ENCODE measurements around the gene TMA7. TPM values are rescaled to one million over a fixed set of nuclear protein-coding genes. Genes with fewer than 3 reads are reported as not detected.

TMA7 gene
- total and polyA plus RNA-seq, 11 donors = 177 to 733 (median 205) TPM

- TF ChIP-seq POLR2A (IDR thresholded peaks at IDR 0.05) (no peak), CTCF (IDR thresholded peaks at IDR 0.05) (no peak)
- peaks cover 0 to 14% (median 10%) of the 10 kb centered on the region in 9 donors for H3K36me3 ChIP-seq
- intact Hi-C loops (cut with DNase I) = no loop called here
- no peaks in the 10 kb centered on the region for H3K27me3 ChIP-seq
- H3K9me3 ChIP-seq = no peaks in the 10 kb centered on the region
- peak overlapping the region in 11 of 12 donors; percentile 62 to 87 (median 79) for H3K4me3 ChIP-seq
- ATAC-seq (no peak), DNase-seq (no peak)
- H3K27ac ChIP-seq = peak overlapping the region; percentile 77 to 94 (median 89)
- H3K4me1 ChIP-seq = peaks cover 4 to 69% (median 41%) of the 10 kb centered on the region in 12 donors
- 49 to 68% (median 61%) methylated on average over 7 of the region's 7 CpGs for WGBS, 4 donors
These were observed 11.9 kb upstream of the TMA7 start for GRCh38 chr3:48428088-48428571.

GRCh38 chr3:48428572-48429316 is 11.3 kb upstream of the TMA7 start:
- H3K27ac ChIP-seq = peak overlapping the region; percentile 51 to 94 (median 89)
- intact Hi-C loops (cut with DNase I) = no loop called here

GRCh38 chr3:48429317-48429959 is 10.6 kb upstream of the TMA7 start:
- Histone ChIP-seq H3K36me3 (peaks cover 0 to 25% (median 16%) of the 10 kb centered on the region in 9 donors), H3K9me3 (no peaks in the 10 kb centered on the region), H3K4me1 (peaks cover 4 to 62% (median 42%) of the 10 kb centered on the region in 12 donors), H3K27ac (peak overlapping the region; percentile 51 to 94 (median 89)), H3K4me3 (peak overlapping the region; percentile 62 to 87 (median 80)), H3K27me3 (no peaks in the 10 kb centered on the region)
- ATAC-seq = peak in 2 of 4 donors; percentile 22 to 47
- peak; percentile 41 to 73 (median 57) for DNase-seq
- peak in 1 of 2 donors; percentile 53 for TF ChIP-seq POLR2A (IDR thresholded peaks at IDR 0.05)
- no peak for TF ChIP-seq CTCF (IDR thresholded peaks at IDR 0.05)
- WGBS, 4 donors = 0 to 1% (median 1%) methylated on average over 41 to 86 of the region's 86 CpGs
- intact Hi-C loops (cut with DNase I) = no loop called here

More at GRCh38 chr3:48428572-48429316, 11.3 kb upstream of the TMA7 start:
- Histone ChIP-seq H3K9me3 (no peaks in the 10 kb centered on the region), H3K36me3 (peaks cover 0 to 18% (median 16%) of the 10 kb centered on the region in 9 donors), H3K4me1 (peaks cover 4 to 66% (median 41%) of the 10 kb centered on the region in 12 donors), H3K27me3 (no peaks in the 10 kb centered on the region), H3K4me3 (peak overlapping the region; percentile 62 to 87 (median 80))
- DNase-seq (peak; percentile 45 to 70 (median 61)), ATAC-seq (peak in 3 of 4 donors; percentile 15 to 25 (median 19))
- TF ChIP-seq CTCF (IDR thresholded peaks at IDR 0.05) = no peak
- peak in 1 of 2 donors; percentile 41 for TF ChIP-seq POLR2A (IDR thresholded peaks at IDR 0.05)
- WGBS, 4 donors = 0 to 8% (median 3%) methylated on average over 5 to 60 of the region's 60 CpGs

Measured in heart left ventricle (tissue), 16 donors.